ENCODE results near the gene CHRNA4.

- TF ChIP-seq CTCF (IDR thresholded peaks at IDR 0.05) = no peak
- no peak for TF ChIP-seq POLR2A (IDR thresholded peaks at IDR 0.05)
- no peak for TF ChIP-seq POLR2AphosphoS5 (IDR thresholded peaks at IDR 0.05)
Measured at GRCh38 chr20:63322933-63323273, 38.2 kb downstream of the CHRNA4 start.
